Frontal cortex (tissue), 4 donors: ENCODE results near the gene CCDC74B. TPM values are rescaled to one million over a fixed set of nuclear protein-coding genes. Genes with fewer than 3 reads are reported as not detected.
"Not testable (repeated sequence)": the region's sequence is repeated elsewhere in the genome, so short reads cannot be mapped to it uniquely, and the experiment has no call there.

ENCODE experiments used
- DNase-seq, 2 donors: peaks; one replicate each; pipeline ENCODE4 v3.0.0; 2012; ENCODE audit warnings: low spot score in 2 of 2
- FAIRE-seq: peaks from 2 replicates; lab custom pipeline; 2012; peaks lifted over from hg19 to GRCh38; lab: Jason Lieb, UNC
- total RNA-seq: library from RNA; depleted of rRNA; stranded (reverse); fragments of >200 nt; gene quantifications from one replicate; pipeline ENCODE4 v1.2.3, GENCODE V29; 2014
- donor health status: control.
- donor health status: control.
- donor health status: control.

The CCDC74B gene
- total RNA-seq, 1 donor from 2014 or later = 5.7 TPM

DNA sequence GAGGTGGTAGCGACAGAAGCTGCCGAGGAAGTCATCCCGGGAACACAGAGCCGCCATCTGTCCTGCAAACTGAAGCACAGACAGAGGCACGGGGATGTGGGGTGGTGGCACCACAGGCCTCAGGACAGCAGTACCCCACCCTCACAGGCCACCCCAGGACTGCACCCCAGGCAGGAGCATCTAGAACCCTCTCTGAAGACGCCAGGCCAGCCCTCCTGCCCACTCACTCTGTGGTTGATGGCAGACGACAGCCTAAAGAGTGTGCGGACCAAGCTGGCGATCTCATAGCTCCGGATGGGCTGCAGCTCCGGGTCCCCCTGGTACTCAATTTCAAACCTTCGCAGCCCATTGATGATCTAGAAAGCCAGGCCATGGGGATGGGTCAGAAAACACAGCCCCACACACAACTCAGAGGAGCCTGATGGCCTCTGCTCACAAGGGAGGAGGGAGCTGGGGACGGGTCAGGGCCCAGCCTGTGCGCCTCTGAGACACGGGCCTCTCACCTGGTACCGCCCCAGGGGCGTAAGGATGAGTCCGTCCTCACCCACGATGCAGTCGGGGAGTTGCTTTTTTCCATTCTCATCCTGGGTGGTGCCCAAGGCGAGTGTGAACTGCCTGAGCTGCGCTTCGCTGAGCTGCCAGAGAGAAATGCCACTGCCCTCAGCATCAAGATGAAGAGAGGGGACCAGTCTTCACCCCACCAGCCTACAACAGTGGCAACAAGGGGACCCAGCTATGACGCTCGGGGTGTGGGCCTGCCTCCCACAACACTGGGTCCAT, 8.1 kb upstream of the CCDC74B start:
- FAIRE-seq (no peak), DNase-seq (no peak)

DNA sequence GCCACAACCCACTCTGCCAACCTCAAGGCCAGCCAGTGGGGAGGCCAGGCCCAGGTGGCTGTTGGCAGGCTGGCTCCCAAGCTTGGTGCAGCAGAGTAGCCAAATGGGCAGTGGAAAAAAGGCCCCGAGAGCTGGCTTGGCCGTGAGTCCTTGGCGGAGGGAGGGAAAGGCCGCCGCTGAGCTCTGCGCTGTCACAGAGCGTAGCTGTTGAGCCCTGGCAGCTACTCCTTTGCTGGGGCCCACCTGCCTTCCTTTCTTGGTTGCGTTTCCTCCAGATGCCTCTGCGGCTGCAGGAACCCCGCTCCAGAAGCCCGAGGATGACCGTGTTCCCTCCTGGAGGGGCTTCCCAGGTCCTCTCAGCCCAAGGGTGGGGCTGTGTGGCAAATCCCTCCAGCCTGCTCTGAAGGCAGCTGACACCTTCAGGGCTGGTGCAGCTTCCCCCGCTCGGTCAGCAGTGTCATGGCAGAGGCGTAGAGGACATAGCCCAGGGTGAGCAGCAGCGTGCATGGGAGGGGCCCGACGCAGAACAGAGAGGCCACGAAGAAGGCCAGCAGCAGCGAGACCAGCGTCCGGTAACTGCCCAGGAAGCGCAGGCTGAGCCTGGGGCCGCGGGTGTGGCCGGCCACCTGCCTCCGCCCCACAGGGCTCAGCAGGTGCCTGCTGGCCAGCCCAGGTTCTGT, 7.4 kb upstream of the CCDC74B start:
- not testable (repeated sequence) for FAIRE-seq, DNase-seq

DNA sequence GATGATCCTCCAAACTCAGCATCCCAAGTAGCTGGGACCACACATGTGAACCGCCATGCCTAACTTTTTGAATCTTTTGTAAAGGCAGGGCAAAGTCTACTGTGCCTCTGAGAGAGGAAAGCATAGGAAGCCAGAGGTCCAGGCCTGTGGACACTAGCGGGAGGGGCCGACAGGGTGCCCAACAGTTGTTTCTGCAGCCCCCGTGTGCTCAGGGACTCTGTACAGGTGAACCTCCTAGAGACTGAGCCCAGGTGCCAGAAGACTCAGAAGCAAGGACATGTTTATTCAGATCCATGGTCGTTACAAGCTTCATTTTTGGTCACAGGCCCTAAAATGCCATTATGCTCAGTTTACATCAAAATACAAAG, 6.2 kb upstream of the CCDC74B start:
- not testable (repeated sequence) for DNase-seq, FAIRE-seq

DNA sequence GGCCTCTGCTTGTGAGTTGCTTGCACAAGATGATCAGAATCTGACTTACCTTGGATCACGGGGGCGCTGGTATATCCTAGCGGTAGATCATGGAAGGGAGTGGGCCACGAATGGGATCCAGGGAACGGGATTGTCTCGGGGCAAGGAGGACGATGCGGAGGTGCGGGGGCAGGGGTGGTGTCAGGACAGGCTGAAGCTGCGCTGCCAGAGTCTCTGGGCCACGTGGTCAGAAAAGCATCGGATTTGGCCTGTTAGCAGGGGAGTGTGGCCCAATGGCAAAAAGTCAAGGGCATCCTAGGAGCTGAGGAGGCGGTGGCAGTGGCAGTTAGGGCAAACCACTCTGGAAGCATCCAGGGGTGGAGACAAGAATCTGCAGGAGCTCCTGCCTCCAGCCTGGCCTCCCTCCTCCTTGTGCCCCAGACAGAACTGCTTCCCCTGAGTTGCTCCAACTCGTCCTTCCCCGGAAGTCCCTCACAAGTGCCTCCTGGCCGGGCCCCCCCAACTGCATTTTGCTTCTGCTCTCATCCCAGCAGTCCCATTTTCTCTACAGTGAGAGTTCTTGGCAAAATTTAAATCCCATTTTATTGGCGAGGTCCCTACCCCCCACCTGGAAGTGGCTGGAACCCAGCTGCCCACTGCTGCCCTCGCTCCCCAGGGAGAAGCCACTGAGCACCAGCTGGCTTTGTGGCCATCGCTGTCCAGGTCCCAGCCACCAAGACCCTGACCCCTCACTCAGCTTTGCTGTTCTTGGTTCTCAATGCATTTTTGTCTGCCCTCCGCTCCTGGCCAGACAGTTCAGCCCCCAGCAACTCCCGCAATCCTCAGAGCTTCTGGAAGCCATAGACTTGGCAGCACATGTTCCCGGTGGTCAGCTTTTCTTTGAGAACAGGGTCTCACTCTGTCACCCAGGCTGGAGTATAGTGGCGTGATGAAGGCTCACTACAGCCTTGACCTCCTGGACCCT, 5.6 kb upstream of the CCDC74B start:
- DNase-seq (no peak), FAIRE-seq (no peak)

DNA sequence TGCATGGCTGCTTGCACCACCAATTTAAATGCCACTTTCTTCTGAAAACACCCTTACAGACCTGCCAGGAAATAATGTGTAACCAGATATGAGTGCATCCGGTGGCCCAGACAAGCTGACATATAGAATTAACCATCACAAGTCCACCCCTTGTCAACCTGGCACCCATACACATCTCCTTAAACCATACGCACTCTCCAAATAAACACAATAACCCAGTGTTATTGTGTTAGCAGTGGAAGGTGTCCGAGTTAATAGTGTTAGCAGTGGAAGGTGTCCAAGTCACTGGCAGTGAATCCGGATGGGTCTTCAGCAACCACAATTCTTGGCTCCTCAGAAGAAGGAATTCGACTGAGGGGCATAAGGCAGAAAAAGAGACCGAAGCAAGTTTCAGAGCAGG, 3.6 kb upstream of the CCDC74B start:
- DNase-seq, FAIRE-seq: not testable (repeated sequence)

DNA sequence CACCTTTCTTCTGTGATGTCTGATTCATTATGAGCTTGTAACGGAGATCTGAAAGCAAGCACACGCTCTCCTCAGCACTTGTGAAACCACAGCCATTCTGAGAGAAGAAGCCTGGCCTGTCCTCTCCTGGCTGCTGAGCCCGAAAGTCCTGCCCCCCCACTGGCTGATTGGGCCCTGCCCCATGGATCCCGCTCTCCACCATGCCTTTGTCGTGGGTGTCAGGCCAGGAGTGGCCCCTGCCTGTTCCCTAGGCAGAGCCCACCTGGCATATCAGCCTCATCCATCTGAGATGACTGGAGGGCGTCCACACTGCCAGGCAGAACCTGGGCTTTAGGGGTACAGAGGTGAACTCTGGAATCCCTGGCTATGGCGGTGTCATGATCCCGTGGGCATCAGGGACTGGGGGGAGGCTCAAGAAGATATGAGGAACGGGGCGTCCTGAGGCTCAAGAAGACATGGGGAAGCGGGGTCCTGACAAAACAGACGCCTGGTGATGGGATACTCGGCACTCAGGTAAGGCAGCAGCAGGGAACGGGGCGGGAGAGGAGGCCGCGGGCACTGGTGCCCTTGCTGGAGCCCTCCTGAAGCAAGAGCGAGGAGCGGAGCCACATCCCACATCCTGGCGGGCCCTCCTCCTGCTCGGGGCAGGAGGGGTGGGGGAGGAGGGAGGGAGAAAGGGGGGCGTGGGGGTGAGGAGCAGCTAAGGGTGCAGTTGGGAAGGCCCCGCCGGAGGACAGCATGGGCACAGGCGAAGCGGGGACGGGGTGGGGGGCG, 1.5 kb downstream of the CCDC74B start:
- DNase-seq, FAIRE-seq: not testable (repeated sequence)

DNA sequence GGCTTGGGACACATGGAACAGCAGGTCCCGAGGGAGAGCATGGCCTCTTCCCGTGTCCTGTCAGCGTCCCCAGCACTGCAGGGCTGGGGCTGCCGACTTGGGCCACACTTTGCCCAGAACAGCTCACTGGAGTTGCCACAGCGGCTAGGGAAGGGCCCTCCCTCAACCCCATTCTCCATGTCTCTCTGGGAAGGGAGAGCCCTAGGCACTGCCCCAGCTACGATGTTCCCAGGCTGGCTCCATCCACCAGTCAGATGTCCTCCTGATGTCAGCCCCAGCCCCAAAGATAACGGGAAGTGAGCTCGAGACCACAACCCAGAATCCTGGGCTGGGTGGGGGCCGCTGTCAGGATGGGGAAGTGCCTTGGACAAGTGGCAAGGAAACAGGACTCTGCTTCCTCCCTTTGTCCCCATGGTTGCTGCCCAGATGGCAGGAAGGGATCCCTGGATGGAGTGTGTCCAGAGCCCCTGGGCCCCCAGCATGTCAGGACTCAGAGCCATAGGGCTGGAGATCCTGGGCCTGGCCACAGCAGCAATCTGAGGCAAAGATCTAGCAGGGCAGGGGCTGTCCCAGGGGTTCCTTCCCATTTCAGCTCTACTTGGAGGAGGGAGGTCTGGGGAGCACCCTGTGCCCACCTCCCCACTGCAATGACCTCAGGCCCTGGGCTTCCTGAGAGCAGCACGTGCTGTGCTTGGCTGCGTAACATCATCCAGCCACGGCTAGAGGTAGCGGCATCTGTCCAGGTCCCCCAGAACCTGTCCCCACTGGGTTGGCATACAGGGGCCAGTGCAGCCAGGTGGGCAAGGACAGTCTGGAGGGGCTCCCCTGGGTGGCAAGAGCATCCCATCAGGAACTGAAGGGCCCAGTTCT, 2.3 kb downstream of the CCDC74B start:
- FAIRE-seq, DNase-seq: not testable (repeated sequence)

DNA sequence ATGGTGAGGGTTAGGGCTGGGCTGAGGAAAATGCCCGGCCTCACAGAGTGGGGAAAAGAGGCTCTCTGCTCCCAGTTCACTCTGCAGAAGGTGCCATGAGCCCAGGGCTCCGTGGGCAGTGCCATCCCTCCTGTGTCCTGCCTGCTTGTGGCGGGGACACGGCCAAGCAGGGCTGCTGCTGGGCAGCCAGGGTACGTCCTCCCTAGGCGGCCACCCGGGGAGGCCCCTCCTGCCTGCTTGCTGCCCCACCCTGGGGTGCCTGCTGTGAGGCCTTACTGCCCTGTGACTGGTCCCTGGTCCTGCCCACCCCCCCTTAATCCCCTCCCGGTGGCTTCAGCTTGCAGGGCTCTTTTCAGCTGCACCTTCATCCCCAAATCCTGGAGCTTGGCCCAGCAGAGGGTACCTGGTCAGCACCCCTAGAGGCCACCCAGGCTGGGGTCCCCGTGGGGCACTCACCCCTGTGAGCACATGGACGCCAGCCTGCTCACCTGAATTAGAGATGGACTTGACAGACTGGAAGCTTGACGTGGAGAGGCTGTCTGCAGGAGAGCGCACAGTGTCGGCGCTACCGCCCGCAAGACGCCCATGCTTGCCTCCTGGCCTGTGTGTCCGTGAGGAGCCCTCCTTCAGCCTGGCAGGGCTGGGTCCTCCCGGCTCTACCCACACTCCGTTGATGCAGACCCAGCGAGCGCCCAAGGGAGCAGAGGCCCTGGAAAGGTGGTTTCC, 3.1 kb downstream of the CCDC74B start:
- not testable (repeated sequence) for DNase-seq, FAIRE-seq

DNA sequence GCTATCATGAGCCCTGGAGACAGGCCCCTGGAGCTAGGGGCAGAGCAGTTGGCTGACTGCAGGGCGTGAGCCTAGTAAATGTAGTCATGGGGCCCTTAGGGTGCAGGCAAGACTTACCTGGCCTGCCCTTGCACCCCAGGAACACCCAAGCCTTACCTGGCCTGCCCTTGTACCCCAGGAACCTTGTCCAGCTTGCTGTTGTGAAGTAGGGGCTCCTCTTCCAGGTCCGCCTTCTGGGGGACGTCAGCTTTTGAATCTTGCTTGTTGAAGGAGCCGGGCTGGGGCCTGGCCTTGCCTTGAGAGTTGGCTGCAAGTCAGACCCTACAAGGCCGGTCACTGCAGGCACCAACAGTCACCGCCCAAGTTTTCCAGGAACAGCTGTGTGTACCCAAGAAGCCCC, 3.9 kb downstream of the CCDC74B start:
- not testable (repeated sequence) for DNase-seq, FAIRE-seq

DNA sequence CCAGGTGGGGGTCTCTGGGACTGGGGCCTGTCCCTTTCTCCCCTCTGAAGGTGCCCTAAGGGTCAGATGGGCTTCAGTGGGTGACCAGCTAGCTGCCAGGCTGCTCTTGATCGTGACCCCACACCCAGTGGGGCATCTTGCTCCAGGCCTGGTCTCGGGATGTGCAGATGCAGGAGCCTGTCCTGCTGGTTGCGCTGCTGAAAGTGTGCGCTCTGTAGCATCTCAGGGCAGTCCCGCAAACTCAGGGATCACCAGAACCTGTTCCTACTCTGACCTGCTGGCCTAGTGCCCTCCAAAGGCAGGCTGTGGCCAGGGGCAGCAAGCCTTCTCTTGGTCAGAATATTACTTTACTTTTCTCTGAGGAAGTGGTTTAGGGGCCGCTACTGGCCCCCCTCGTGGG, 4.4 kb downstream of the CCDC74B start:
- DNase-seq, FAIRE-seq: not testable (repeated sequence)

DNA sequence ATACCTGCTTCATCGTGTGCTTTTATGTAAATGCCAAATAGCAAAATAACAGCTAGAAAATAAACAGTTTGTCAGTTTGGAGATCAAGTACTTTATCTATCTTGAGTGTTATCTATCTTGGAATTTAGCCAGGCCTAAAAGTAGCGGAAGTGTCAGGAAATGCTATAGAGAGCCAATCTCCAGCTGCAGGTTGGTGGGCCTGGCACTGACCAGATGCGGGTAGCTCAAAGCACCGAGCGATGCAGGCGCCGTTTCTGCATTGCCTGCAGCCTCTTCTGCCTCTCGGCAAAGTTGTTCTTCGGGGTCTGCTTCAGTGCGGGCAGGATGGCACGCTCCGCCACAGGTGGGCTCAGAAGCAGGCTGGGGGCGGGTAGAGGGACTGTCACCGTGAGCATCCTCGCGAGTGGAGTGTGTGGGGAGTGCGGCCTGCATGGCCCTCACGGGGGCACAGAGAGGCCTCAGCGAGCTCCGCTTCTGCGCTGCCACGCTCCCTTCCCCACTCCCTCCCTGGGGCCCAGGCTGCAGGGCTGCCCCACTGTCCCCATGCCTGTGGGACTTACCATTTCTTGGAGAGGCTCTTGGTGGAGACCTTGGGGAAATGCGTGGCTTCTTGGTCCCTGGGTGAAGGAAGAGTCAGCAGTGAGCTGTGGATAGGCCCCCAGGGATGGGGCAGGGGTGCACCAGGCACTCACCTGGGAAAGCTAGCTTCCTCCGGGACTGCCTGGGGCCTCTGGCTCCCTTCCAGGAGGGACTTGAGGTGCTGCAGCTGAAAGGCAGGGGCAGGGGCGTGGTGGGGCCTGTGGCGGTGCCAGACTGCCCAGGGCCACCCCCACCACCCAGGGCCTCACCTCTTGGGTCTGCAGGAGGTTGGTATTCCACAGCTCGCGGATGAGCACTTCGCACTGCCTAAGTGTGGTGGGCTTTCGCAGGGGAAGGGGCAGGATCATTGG, 5.3 kb downstream of the CCDC74B start:
- DNase-seq, FAIRE-seq: not testable (repeated sequence)

DNA sequence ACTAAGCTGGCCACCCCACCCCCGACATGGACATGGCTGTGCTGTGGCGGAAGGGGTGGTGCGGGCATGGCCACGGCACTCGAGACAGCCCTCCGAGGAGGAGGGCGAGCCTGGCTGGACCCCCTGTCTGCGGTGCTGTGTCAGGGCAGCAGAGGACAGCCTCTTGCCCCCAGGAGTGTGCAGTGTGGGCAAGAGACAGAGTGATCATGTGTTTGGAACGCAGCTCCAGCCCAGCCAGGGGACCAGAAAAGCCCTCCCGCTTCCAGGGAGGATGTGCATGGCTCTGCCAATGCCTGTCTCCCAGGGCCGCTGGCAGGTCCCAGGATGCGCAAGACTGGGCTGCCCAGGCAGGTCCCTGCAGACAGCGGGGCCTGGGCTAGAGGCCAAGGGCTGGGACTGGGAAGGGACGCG, 6.1 kb downstream of the CCDC74B start:
- not testable (repeated sequence) for FAIRE-seq, DNase-seq

DNA sequence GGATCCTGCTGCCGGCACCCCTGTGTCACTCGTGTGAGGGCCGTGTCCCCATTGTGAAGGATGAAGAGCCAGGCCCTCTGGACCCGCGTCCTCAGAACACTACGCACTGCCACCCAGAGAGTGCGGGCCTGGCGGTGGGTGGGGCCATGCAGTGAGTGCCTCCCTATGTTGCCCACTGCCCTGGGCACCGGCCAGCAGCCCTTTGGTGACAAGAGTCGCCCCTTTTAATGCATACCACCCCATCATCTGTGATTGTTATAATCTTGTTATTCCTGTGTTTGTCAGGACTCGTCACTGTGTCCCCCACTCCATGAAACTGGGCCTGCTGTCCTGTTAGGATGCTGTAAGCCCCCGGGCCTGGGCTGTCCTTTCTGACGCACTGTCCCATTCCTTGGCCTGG, 6.6 kb downstream of the CCDC74B start:
- not testable (repeated sequence) for FAIRE-seq, DNase-seq

DNA sequence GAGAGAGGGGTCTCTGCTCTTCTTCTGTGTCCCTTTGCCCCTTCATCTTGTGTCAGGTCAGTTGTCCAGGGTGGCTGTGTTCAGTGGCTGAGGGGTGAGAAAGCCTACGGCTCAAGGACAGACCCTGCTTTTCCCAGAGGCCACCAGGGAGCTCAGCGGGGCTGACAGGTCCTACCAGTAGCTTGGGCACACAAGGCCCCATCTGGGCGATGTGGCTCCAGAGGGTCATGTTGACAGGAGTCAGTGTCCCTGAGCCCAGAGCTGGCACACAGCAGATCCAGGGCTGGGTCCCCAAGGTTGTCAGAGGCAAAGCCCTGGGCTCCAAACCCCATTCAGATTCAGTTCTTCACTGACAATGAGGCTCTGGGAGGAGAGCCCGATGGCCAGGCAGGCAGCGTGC, 7.8 kb downstream of the CCDC74B start:
- not testable (repeated sequence) for FAIRE-seq, DNase-seq

DNA sequence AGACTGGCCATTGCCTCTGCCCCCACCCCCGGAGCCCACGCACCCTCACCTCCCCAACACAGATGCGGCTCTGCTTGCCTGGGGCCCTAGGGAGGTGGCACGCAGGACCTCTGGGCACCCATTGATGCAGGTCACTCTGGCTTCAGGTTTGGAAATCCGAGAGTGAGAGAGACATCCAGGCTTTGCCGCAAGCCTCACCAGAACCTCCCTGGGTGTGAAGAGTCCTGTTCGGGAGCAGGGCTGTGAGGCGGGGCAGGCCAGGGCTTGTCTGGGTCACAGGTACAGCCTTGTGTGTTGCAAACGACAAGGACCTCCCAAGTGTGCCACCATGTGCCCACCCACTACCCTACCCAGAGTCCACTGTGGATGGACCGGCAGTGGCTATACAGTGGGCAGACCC, 8.4 kb downstream of the CCDC74B start:
- not testable (repeated sequence) for FAIRE-seq, DNase-seq

DNA sequence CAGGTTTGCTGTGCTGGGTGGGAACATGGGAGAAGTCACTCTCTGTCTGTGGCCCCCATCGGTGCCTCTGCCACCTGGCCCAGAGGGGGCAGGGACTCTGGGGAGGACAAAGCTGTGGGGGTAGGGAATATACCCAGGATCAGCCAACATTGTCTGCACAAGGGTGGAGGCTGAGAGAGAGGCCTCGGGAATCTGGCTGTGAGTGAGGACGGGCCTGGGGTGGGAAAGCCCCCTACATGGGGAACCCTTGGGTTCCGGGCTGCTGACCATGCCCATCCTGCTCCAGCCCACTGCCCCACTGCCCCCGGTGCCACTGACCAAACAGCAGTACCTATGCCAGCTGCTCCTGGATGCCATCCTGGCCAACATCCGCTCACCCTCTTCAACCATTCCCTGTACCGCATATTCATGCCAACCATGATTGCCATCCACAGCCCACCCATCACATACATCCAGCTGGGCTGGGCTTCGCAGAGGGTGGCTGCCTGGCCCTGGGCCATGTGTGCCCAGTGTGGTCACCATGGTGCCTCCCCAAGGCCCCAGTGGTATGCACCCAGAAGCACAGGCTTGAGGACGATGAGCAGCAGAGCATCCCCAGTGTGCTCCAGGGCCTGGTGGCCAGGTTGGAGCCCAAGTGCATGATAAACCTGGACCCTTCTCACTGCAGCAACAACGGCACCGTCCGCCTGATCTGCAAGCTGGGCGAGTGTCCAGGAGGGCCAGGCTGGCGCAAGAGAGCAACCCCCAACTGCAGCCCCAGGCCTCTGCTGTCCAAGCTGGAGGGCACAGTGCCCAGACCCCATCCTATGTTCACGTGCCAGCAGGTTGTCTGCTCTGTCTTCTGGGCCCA, 9.0 kb downstream of the CCDC74B start:
- DNase-seq (no peak), FAIRE-seq (no peak)
